CD4-positive, alpha-beta memory T cell (primary cell): Measurements from ENCODE around the gene LHCGR. TPM values are rescaled to one million over a fixed set of nuclear protein-coding genes. Genes with fewer than 3 reads are reported as not detected.
"Not testable (repeated sequence)": the region's sequence is repeated elsewhere in the genome, so short reads cannot be mapped to it uniquely, and the experiment has no call there.

Experiments used
- CTCF ChIA-PET: fragments of 350-600 bp; sonication (Branson Sonifier 250); formaldehyde crosslinking; loops from one replicate; lab custom pipeline; 2021; ENCODE audit warnings: inconsistent platforms; ENCODE audit not compliant: partially characterized antibody; lab: Charles Lee
- POLR2A ChIA-PET: fragments of 350-600 bp; sonication (Branson Sonifier 250); formaldehyde crosslinking; loops from one replicate; lab custom pipeline; 2021; ENCODE audit not compliant: partially characterized antibody; lab: Charles Lee
- DNase-seq, 5 donors: peaks; one replicate each; pipeline versions ENCODE4 v3.0.0 to v3.0.0-alpha.2; 2020 to 2022; ENCODE audit warnings: mixed read lengths in 1 of 5
- H3K27ac ChIP-seq: one replicate; pipeline ENCODE4 v1.7.0; 2013; ENCODE audit warnings: low read depth, low read length
- H3K27me3 ChIP-seq: 2 replicates; pipeline ENCODE4 v1.7.0; 2013; ENCODE audit warnings: mild to moderate bottlenecking, low read length, moderate library complexity; ENCODE audit not compliant: insufficient read depth
- H3K36me3 ChIP-seq: 2 replicates; pipeline ENCODE4 v1.7.0; 2013; ENCODE audit warnings: mild to moderate bottlenecking, low read length, moderate library complexity; ENCODE audit not compliant: insufficient read depth
- H3K4me1 ChIP-seq: 2 replicates; pipeline ENCODE4 v1.7.0; 2013; ENCODE audit warnings: mild to moderate bottlenecking, low read length, moderate library complexity; ENCODE audit not compliant: insufficient read depth
- H3K4me3 ChIP-seq, 2 donors: one replicate each; pipeline ENCODE4 v1.7.0; 2013; ENCODE audit warnings: low read length in 2 of 2, mild to moderate bottlenecking in 1 of 2
- H3K9me3 ChIP-seq, 2 donors: one replicate each; pipeline ENCODE4 v1.7.0; 2013; ENCODE audit warnings: low read length in 2 of 2, control low read depth in 1 of 2; ENCODE audit not compliant: control insufficient read depth in 1 of 2
- H3K27ac Mint-ChIP-seq, 7 donors: one replicate each; pipeline ENCODE4 v1.8.0; 2020 to 2021; ENCODE audit warnings: mixed read lengths in 7 of 7, mild to moderate bottlenecking in 6 of 7, inconsistent platforms in 3 of 7, moderate library complexity in 3 of 7
- H3K27me3 Mint-ChIP-seq, 2 donors: one replicate each; pipeline ENCODE4 v1.8.0; 2020 to 2021; ENCODE audit warnings: mixed read lengths in 2 of 2
- H3K36me3 Mint-ChIP-seq, 2 donors: one replicate each; pipeline ENCODE4 v1.8.0; 2020 to 2021; ENCODE audit warnings: mixed read lengths in 2 of 2, inconsistent platforms in 1 of 2, mild to moderate bottlenecking in 1 of 2
- H3K4me1 Mint-ChIP-seq, 4 donors: one replicate each; pipeline ENCODE4 v1.8.0; 2020 to 2021; ENCODE audit warnings: mixed read lengths in 4 of 4, mild to moderate bottlenecking in 1 of 4
- H3K4me3 Mint-ChIP-seq, 8 donors: one replicate each; pipeline ENCODE4 v1.8.0; 2020 to 2021; ENCODE audit warnings: mixed read lengths in 8 of 8, mild to moderate bottlenecking in 7 of 8, moderate library complexity in 6 of 8, inconsistent platforms in 3 of 8
- H3K9me3 Mint-ChIP-seq, 8 donors: one replicate each; pipeline ENCODE4 v1.8.0; 2020 to 2021; ENCODE audit warnings: mixed read lengths in 8 of 8, mild to moderate bottlenecking in 5 of 8, inconsistent platforms in 3 of 8, moderate library complexity in 1 of 8
- intact Hi-C: fragments of 100-400 bp; cut with micrococcal nuclease; formaldehyde crosslinking; loops from one replicate; pipeline ENCODE4 v1.15.1; 2023
- polyA plus RNA-seq, 2 donors: library from polyadenylated mRNA; unstranded; fragments of 300-500 nt; fragmentation: Illumina TruSeq; gene quantifications; one replicate each; pipeline ENCODE4 v1.2.3, GENCODE V29; 2021
- total RNA-seq, 2 experiments: library from RNA; stranded (reverse); gene quantifications; one replicate each; pipeline ENCODE4 v1.2.3, GENCODE V29; 2021

The LHCGR gene
- total and polyA plus RNA-seq, 4 experiments from 2014 or later = not detected

- Histone ChIP-seq H3K4me3 (no peak overlapping the region), H3K9me3 (no peaks in the 10 kb centered on the region), H3K27ac (no peak overlapping the region), H3K36me3 (no peaks in the 10 kb centered on the region), H3K4me1 (no peaks in the 10 kb centered on the region), H3K27me3 (no peaks in the 10 kb centered on the region)
- POLR2A ChIA-PET = no interaction called here
- Mint-ChIP-seq H3K27me3 (peaks cover 8 to 15% of the 10 kb centered on the region in 2 donors), H3K4me1 (no peaks in the 10 kb centered on the region), H3K4me3 (no peak overlapping the region), H3K36me3 (no peaks in the 10 kb centered on the region), H3K27ac (no peak overlapping the region), H3K9me3 (peaks cover 0 to 4% (median 0%) of the 10 kb centered on the region in 8 donors)
- no peak for DNase-seq
- CTCF ChIA-PET = no interaction called here
- intact Hi-C loops = no loop called here
Observed at GRCh38 chr2:48711343-48711742, 44.2 kb downstream of the LHCGR start.

GRCh38 chr2:48709096-48710034 is 46.2 kb downstream of the LHCGR start:
- Histone ChIP-seq H3K36me3 (no peaks in the 10 kb centered on the region), H3K27me3 (no peaks in the 10 kb centered on the region), H3K9me3 (no peaks in the 10 kb centered on the region), H3K4me3 (no peak overlapping the region), H3K27ac (no peak overlapping the region), H3K4me1 (no peaks in the 10 kb centered on the region)
- ChIA-PET CTCF (no interaction called here), POLR2A (no interaction called here)
- H3K9me3 Mint-ChIP-seq = peaks cover 0 to 4% (median 0%) of the 10 kb centered on the region in 8 donors
- no peaks in the 10 kb centered on the region for H3K4me1 Mint-ChIP-seq
- H3K36me3 Mint-ChIP-seq = no peaks in the 10 kb centered on the region
- intact Hi-C loops = no loop called here
- no peak overlapping the region for H3K27ac Mint-ChIP-seq
- H3K4me3 Mint-ChIP-seq = no peak overlapping the region
- H3K27me3 Mint-ChIP-seq = peaks cover 8 to 14% of the 10 kb centered on the region in 2 donors
- no peak for DNase-seq

GRCh38 chr2:48707466-48707865 is 48.1 kb downstream of the LHCGR start:
- Mint-ChIP-seq H3K27me3 (peaks cover 8 to 14% of the 10 kb centered on the region in 2 donors), H3K4me3 (no peak overlapping the region), H3K27ac (no peak overlapping the region), H3K4me1 (no peaks in the 10 kb centered on the region), H3K36me3 (no peaks in the 10 kb centered on the region), H3K9me3 (peaks cover 0 to 8% (median 0%) of the 10 kb centered on the region in 8 donors)
- Histone ChIP-seq H3K9me3 (no peaks in the 10 kb centered on the region), H3K4me3 (no peak overlapping the region), H3K4me1 (no peaks in the 10 kb centered on the region), H3K27ac (no peak overlapping the region), H3K27me3 (no peaks in the 10 kb centered on the region), H3K36me3 (no peaks in the 10 kb centered on the region)
- ChIA-PET CTCF (no interaction called here), POLR2A (no interaction called here)
- intact Hi-C loops = no loop called here
- DNase-seq = peak in 1 of 5 donors; percentile 2

- H3K4me1 ChIP-seq, H3K9me3 ChIP-seq, H3K4me1 Mint-ChIP-seq, H3K27me3 ChIP-seq, POLR2A ChIA-PET, CTCF ChIA-PET, H3K27ac Mint-ChIP-seq, H3K9me3 Mint-ChIP-seq, H3K27me3 Mint-ChIP-seq, DNase-seq, H3K27ac ChIP-seq, H3K4me3 ChIP-seq, H3K4me3 Mint-ChIP-seq, H3K36me3 ChIP-seq, intact Hi-C loops, H3K36me3 Mint-ChIP-seq: not testable (repeated sequence)
Observed at GRCh38 chr2:48703621-48704020, 51.9 kb downstream of the LHCGR start.

- Histone ChIP-seq H3K27me3 (no peaks in the 10 kb centered on the region), H3K36me3 (no peaks in the 10 kb centered on the region), H3K4me3 (no peak overlapping the region), H3K27ac (no peak overlapping the region), H3K4me1 (no peaks in the 10 kb centered on the region), H3K9me3 (no peaks in the 10 kb centered on the region)
- ChIA-PET CTCF (no interaction called here), POLR2A (no interaction called here)
- no peaks in the 10 kb centered on the region for H3K36me3 Mint-ChIP-seq
- H3K9me3 Mint-ChIP-seq = peaks cover 0 to 4% (median 0%) of the 10 kb centered on the region in 8 donors
- H3K4me3 Mint-ChIP-seq = no peak overlapping the region
- no peaks in the 10 kb centered on the region for H3K4me1 Mint-ChIP-seq
- no peak for DNase-seq
- intact Hi-C loops = no loop called here
- no peak overlapping the region for H3K27ac Mint-ChIP-seq
- H3K27me3 Mint-ChIP-seq = no peaks in the 10 kb centered on the region
Observed at GRCh38 chr2:48699348-48699930, 56.1 kb downstream of the LHCGR start.

- H3K4me1 Mint-ChIP-seq = no peaks in the 10 kb centered on the region
- no peaks in the 10 kb centered on the region for H3K4me1 ChIP-seq
- POLR2A ChIA-PET = no interaction called here
- H3K27ac ChIP-seq = no peak overlapping the region
- intact Hi-C loops = no loop called here
- no peaks in the 10 kb centered on the region for H3K36me3 ChIP-seq
- no peak overlapping the region for H3K4me3 ChIP-seq
- H3K27me3 Mint-ChIP-seq = peaks cover 0 to 1% of the 10 kb centered on the region in 2 donors
- H3K4me3 Mint-ChIP-seq = no peak overlapping the region
- DNase-seq = no peak
- no peaks in the 10 kb centered on the region for H3K27me3 ChIP-seq
- no peaks in the 10 kb centered on the region for H3K9me3 Mint-ChIP-seq
- H3K9me3 ChIP-seq = no peaks in the 10 kb centered on the region
- H3K27ac Mint-ChIP-seq = no peak overlapping the region
- H3K36me3 Mint-ChIP-seq = no peaks in the 10 kb centered on the region
- CTCF ChIA-PET = no interaction called here
Observed at GRCh38 chr2:48696881-48697280, 58.6 kb downstream of the LHCGR start.

GRCh38 chr2:48695991-48696390 is 59.5 kb downstream of the LHCGR start:
- Histone ChIP-seq H3K27me3 (no peaks in the 10 kb centered on the region), H3K4me3 (no peak overlapping the region), H3K4me1 (no peaks in the 10 kb centered on the region), H3K27ac (no peak overlapping the region), H3K36me3 (no peaks in the 10 kb centered on the region), H3K9me3 (no peaks in the 10 kb centered on the region)
- ChIA-PET POLR2A (no interaction called here), CTCF (no interaction called here)
- Mint-ChIP-seq H3K9me3 (no peaks in the 10 kb centered on the region), H3K4me3 (no peak overlapping the region), H3K36me3 (no peaks in the 10 kb centered on the region), H3K27me3 (peaks cover 0 to 1% of the 10 kb centered on the region in 2 donors), H3K4me1 (no peaks in the 10 kb centered on the region), H3K27ac (no peak overlapping the region)
- intact Hi-C loops = no loop called here
- no peak for DNase-seq
